Measurements from ENCODE around the gene ZNF33A. TPM values are rescaled to one million over a fixed set of nuclear protein-coding genes. Genes with fewer than 3 reads are reported as not detected.
A peak's percentile ranks its signal among the peaks of the same experiment; 100 is the strongest.
"Not testable (repeated sequence)": the region's sequence is repeated elsewhere in the genome, so short reads cannot be mapped to it uniquely, and the experiment has no call there.

The ZNF33A gene
- total RNA-seq, 1 donor from 2014 or later, result 18.9 TPM

DNA sequence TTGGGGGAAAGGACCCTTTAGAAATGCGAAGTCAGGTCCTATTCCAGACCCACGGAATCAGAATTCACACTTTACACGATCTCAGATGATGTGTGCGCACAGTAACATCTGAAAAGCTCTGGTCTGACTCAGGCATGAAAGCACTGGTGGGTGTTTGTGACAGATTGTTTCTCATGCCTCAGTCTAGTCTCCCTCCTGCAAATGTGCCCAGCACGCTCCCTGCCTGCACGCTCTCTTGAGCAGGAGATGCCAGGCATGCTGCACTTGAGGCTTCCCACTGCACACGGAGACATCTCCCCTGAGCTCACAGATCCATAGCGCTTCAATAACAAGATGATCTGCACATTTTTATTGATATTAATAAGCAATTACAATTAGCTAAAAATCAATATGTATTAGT lies 60.0 kb downstream of the ZNF33A start:
- Histone ChIP-seq H3K36me3 (no peaks in the 10 kb centered on the region), H3K9me3 (no peaks in the 10 kb centered on the region), H3K4me1 (no peaks in the 10 kb centered on the region), H3K4me3 (no peak overlapping the region), H3K27ac (no peak overlapping the region), H3K27me3 (no peaks in the 10 kb centered on the region)
- no peak for DNase-seq (ENCODE audit: extremely low spot score in 2 of 2)
- TF ChIP-seq POLR2AphosphoS5 (IDR thresholded peaks at IDR 0.05; ENCODE audit: insufficient read depth in 1 of 2, low read depth in 1 of 2), result no peak
- TF ChIP-seq CTCF (IDR thresholded peaks at IDR 0.05), result no peak
- no peak for TF ChIP-seq POLR2A (IDR thresholded peaks at IDR 0.05)
- intact Hi-C loops (cut with DNase I), result no loop called here

GRCh38 chr10:38072552-38072951 lies 62.1 kb downstream of the ZNF33A start:
- TF ChIP-seq CTCF (IDR thresholded peaks at IDR 0.05), result no peak
- Histone ChIP-seq H3K4me1 (no peaks in the 10 kb centered on the region), H3K27ac (no peak overlapping the region), H3K9me3 (no peaks in the 10 kb centered on the region), H3K4me3 (no peak overlapping the region), H3K36me3 (no peaks in the 10 kb centered on the region), H3K27me3 (no peaks in the 10 kb centered on the region)
- intact Hi-C loops (cut with DNase I), result no loop called here
- no peak for DNase-seq (ENCODE audit: extremely low spot score in 2 of 2)

DNA sequence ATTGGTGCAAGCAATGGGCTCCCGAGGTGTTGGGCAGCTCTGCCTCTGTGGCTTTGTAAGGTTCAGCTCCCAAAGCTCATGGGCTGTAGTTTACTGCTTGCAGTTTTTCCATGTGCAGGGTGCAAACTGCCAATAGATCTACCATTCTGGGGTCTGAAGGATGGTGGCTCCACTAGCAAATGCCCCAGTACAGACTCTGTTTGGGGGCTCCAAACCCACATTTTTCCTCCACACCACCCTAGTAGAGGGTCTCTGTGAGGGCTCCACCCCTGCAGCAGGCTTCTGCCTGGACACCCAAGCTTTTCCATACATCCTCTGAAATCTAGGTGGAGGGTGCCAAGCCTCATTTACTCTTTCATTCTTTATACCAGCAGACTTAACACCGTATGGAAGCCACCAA lies 66.2 kb downstream of the ZNF33A start:
- intact Hi-C loops (cut with DNase I), result no loop called here
- TF ChIP-seq POLR2A (IDR thresholded peaks at IDR 0.05) (no peak), POLR2AphosphoS5 (IDR thresholded peaks at IDR 0.05; ENCODE audit: insufficient read depth in 1 of 2, low read depth in 1 of 2) (no peak), CTCF (IDR thresholded peaks at IDR 0.05) (no peak)
- no peaks in the 10 kb centered on the region for H3K9me3 ChIP-seq
- DNase-seq (ENCODE audit: extremely low spot score in 2 of 2), result no peak
- no peak overlapping the region for H3K4me3 ChIP-seq
- no peaks in the 10 kb centered on the region for H3K36me3 ChIP-seq
- H3K4me1 ChIP-seq, result no peaks in the 10 kb centered on the region
- no peak overlapping the region for H3K27ac ChIP-seq
- H3K27me3 ChIP-seq, result no peaks in the 10 kb centered on the region

DNA sequence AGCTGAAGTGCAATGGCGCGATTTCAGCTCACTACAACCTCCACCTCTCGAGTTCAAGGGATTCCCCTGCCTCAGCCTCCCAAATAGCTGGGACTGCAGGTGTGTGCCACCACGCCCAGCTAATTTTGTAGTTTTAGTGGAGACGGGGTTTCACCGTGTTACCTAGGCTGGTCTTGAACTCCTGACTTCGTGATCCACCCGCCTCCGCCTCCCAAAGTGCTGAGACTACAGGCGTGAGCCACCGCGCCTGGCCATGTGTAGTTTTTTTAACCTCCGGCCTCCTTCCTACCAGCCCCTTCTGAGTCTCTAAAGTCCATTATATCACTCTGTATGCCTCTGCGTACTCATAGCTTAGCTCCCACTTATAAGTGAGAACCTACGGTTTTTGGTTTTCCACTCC lies 82.8 kb downstream of the ZNF33A start:
- not testable (repeated sequence) for H3K9me3 ChIP-seq; H3K27me3 ChIP-seq; DNase-seq (ENCODE audit: extremely low spot score in 2 of 2); H3K27ac ChIP-seq
- H3K4me3 ChIP-seq, result peak overlapping the region; percentile 67 to 90
- peaks cover 22% of the 10 kb centered on the region for H3K4me1 ChIP-seq
- peaks cover 0 to 23% of the 10 kb centered on the region in 2 donors for H3K36me3 ChIP-seq
- intact Hi-C loops (cut with DNase I), result loop anchor here (10.0 kb wide), 1 partner anchor 119 kb away; the partner anchor contains the start of gene ZNF25

DNA sequence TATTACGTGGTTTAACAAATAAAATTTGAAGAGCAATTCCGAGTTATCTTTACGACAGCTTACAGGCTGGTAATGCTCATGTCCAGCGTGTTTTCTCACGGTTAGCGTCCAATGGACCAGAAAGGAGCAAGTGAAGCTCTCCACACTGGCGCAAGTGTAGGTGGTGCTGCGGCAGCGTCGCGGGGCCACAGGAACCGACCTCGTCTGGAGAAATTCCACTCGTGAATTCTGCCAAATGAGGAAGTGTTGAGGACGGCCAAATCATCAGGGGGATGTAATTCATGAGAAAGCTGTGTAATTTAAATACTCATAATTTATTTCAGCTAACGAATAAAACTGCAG lies 83.3 kb downstream of the ZNF33A start:
- TF ChIP-seq CTCF (IDR thresholded peaks at IDR 0.05), result no peak
- TF ChIP-seq POLR2A (IDR thresholded peaks at IDR 0.05), result peak in 1 of 2 donors; percentile 9
- TF ChIP-seq POLR2AphosphoS5 (IDR thresholded peaks at IDR 0.05; ENCODE audit: insufficient read depth in 1 of 2, low read depth in 1 of 2), result no peak
- H3K27ac ChIP-seq, result peak overlapping the region; percentile 87
- peaks cover 0 to 27% of the 10 kb centered on the region in 2 donors for H3K36me3 ChIP-seq
- intact Hi-C loops (cut with DNase I), result loop anchor here (10.0 kb wide), 1 partner anchor 119 kb away; the partner anchor contains the start of gene ZNF25
- no peaks in the 10 kb centered on the region for H3K27me3 ChIP-seq
- no peak for DNase-seq (ENCODE audit: extremely low spot score in 2 of 2)
- H3K4me1 ChIP-seq, result peaks cover 22% of the 10 kb centered on the region
- H3K4me3 ChIP-seq, result peak overlapping the region; percentile 67 to 90
- no peaks in the 10 kb centered on the region for H3K9me3 ChIP-seq
